ENCODE measurements around the gene MTARC2. TPM values are rescaled to one million over a fixed set of nuclear protein-coding genes. Genes with fewer than 3 reads are reported as not detected.
A peak's percentile ranks its signal among the peaks of the same experiment; 100 is the strongest.

Gene MTARC2
- total and polyA plus RNA-seq, 2 of the 4 experiments (the other 2 are of a cell fraction): 0.36 to 2.6 TPM

- H3K4me1 ChIP-seq (ENCODE audit: control insufficient read depth, insufficient read depth, low read length): peaks cover 5% of the 10 kb centered on the region
- ChIA-PET POLR2A (ENCODE audit: unreplicated experiment) (no interaction called here), CTCF (no interaction called here)
- H4K8ac ChIP-seq (ENCODE audit: low read depth in 2 of 2, low read length in 2 of 2): peak overlapping the region in 1 of 2 experiments; percentile 80; a peak in 2 of 4 replicates
- no peak overlapping the region for H4K91ac ChIP-seq (ENCODE audit: insufficient read depth, low read depth, low read length)
- no peak overlapping the region for H3K14ac ChIP-seq (replicated peaks; ENCODE audit: low read depth, low read length)
- no peak overlapping the region for H3K9ac ChIP-seq (ENCODE audit: low read depth, low read length)
- no peak for TF ChIP-seq CTCF (conservative IDR thresholded peaks at IDR 0.05; ENCODE audit: low read depth, low read length)
- TF ChIP-seq BHLHE40 (IDR thresholded peaks at IDR 0.05; ENCODE audit: low read depth, low read length): peak; percentile 71; the same call in 1 of the 2 replicates
- TF ChIP-seq, protein P1, sequence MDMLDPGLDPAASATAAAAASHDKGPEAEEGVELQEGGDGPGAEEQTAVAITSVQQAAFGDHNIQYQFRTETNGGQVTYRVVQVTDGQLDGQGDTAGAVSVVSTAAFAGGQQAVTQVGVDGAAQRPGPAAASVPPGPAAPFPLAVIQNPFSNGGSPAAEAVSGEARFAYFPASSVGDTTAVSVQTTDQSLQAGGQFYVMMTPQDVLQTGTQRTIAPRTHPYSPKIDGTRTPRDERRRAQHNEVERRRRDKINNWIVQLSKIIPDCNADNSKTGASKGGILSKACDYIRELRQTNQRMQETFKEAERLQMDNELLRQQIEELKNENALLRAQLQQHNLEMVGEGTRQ (IDR thresholded peaks at IDR 0.05; ENCODE audit: low read depth, low read length): peak; percentile 28; the same call in 1 of the 2 replicates
- TF ChIP-seq MAZ (IDR thresholded peaks at IDR 0.05; ENCODE audit: borderline replicate concordance, low read depth, low read length): no peak
- TF ChIP-seq RFX5 (IDR thresholded peaks at IDR 0.05; ENCODE audit: low read depth, low read length): no peak
- no peaks in the 10 kb centered on the region for H3K79me1 ChIP-seq (ENCODE audit: low read depth in 1 of 2, low read length in 2 of 2)
- H3K36me3 ChIP-seq (ENCODE audit: control insufficient read depth, insufficient read depth, low read length): no peaks in the 10 kb centered on the region
- intact Hi-C loops (cut with micrococcal nuclease): no loop called here
- H3K27me3 ChIP-seq (ENCODE audit: control insufficient read depth, insufficient read depth, low read length): no peaks in the 10 kb centered on the region
- H3K4ac ChIP-seq (ENCODE audit: low read depth, low read length): no peak overlapping the region
- H2BK15ac ChIP-seq (ENCODE audit: low read depth, low read length): no peak overlapping the region
- ATAC-seq (ENCODE audit: low read depth): no peak
- peaks cover 4% of the 10 kb centered on the region for H3K9me1 ChIP-seq (ENCODE audit: insufficient read depth, low read length)
- H2BK20ac ChIP-seq (ENCODE audit: low read depth, low read length): no peak overlapping the region
- WGBS, 2 experiments (ENCODE audit: extremely low coverage in 2 of 2, insufficient read length in 1 of 2): no CpG with 5 or more reads among the region's 3 CpGs
- peak overlapping the region; percentile 16 for H2AFZ ChIP-seq (replicated peaks; ENCODE audit: low read length, poor library complexity)
- no peaks in the 10 kb centered on the region for H3K9me3 ChIP-seq (ENCODE audit: control insufficient read depth, insufficient read depth, low read length)
- H3K23ac ChIP-seq (ENCODE audit: low read depth, low read length): no peak overlapping the region
- H3K56ac ChIP-seq (ENCODE audit: extremely low read depth, insufficient read depth, low read length): no peak overlapping the region
- no peak overlapping the region for H3K4me2 ChIP-seq (ENCODE audit: low read depth, low read length)
- H3K4me3 ChIP-seq (ENCODE audit: insufficient read depth, low read depth, low read length): no peak overlapping the region
- H3K27ac ChIP-seq (ENCODE audit: insufficient read depth, low read length): no peak overlapping the region
- DNase-seq: no peak
- H3K18ac ChIP-seq (ENCODE audit: low read depth, low read length): no peak overlapping the region
- no peak overlapping the region for H2BK120ac ChIP-seq (ENCODE audit: low read depth, low read length)
- no TSS peak for BruUV-seq (replicated peaks)
- no peak overlapping the region for H2AK5ac ChIP-seq (ENCODE audit: low read depth, low read length)
- no peak overlapping the region for H2BK5ac ChIP-seq (ENCODE audit: low read depth, low read length, poor library complexity, severe bottlenecking)
- no peak overlapping the region for H4K5ac ChIP-seq (ENCODE audit: low read depth, low read length)
- in situ Hi-C loops (cut with MboI; ENCODE audit: low sequenced_read_pairs): no loop called here
- no peak overlapping the region for H2AK9ac ChIP-seq (replicated peaks; ENCODE audit: low read depth, low read length, poor library complexity)
- H4K20me1 ChIP-seq (ENCODE audit: insufficient read depth, low read length): no peaks in the 10 kb centered on the region
- dilution Hi-C loops (cut with HindIII; ENCODE audit: low sequenced_read_pairs, unreplicated experiment): no loop called here
Measured at GRCh38 chr1:220732137-220732536, 16.0 kb upstream of the MTARC2 start.
